H1 (cell line): Measurements from ENCODE around the gene CCDC24.

Source experiments
- CEBPB ChIP-seq: IDR thresholded peaks from 2 replicates; pipeline ENCODE4 v1.6.1; 2012; ENCODE audit warnings: low read depth, low read length
- CREB1 ChIP-seq: IDR thresholded peaks from 2 replicates; pipeline ENCODE4 v1.6.1; 2012; ENCODE audit warnings: inconsistent platforms
- CTCF ChIP-seq, 3 experiments: IDR thresholded peaks; 1 replicate in 2 of 3; 2 replicates in 1 of 3; pipeline versions ENCODE4 v1.5.1 to v1.6.1; 2011; ENCODE audit warnings: low read length in 3 of 3, mild to moderate bottlenecking in 3 of 3, inconsistent platforms in 2 of 3, low read depth in 1 of 3, moderate library complexity in 1 of 3; ENCODE audit not compliant: insufficient read depth in 1 of 3; ENCODE audit errors: control extremely low read depth in 1 of 3
- MAX ChIP-seq: IDR thresholded peaks from 2 replicates; pipeline ENCODE4 v1.6.1; 2012; ENCODE audit warnings: inconsistent platforms
- PHF8 ChIP-seq: fragments of 200-600 bp; sonication (generic); conservative IDR thresholded peaks from 2 replicates; pipeline ENCODE4 v1.7.1; 2012; ENCODE audit warnings: low read depth, mild to moderate bottlenecking, inconsistent platforms, low read length, moderate library complexity
- TBP ChIP-seq: IDR thresholded peaks from 2 replicates; pipeline ENCODE4 v1.6.1; 2011; ENCODE audit warnings: low read depth, low read length, improper control_type of control experiment
- USF2 ChIP-seq: IDR thresholded peaks from 2 replicates; pipeline ENCODE4 v1.6.1; 2011; ENCODE audit warnings: low read length, improper control_type of control experiment

DNA sequence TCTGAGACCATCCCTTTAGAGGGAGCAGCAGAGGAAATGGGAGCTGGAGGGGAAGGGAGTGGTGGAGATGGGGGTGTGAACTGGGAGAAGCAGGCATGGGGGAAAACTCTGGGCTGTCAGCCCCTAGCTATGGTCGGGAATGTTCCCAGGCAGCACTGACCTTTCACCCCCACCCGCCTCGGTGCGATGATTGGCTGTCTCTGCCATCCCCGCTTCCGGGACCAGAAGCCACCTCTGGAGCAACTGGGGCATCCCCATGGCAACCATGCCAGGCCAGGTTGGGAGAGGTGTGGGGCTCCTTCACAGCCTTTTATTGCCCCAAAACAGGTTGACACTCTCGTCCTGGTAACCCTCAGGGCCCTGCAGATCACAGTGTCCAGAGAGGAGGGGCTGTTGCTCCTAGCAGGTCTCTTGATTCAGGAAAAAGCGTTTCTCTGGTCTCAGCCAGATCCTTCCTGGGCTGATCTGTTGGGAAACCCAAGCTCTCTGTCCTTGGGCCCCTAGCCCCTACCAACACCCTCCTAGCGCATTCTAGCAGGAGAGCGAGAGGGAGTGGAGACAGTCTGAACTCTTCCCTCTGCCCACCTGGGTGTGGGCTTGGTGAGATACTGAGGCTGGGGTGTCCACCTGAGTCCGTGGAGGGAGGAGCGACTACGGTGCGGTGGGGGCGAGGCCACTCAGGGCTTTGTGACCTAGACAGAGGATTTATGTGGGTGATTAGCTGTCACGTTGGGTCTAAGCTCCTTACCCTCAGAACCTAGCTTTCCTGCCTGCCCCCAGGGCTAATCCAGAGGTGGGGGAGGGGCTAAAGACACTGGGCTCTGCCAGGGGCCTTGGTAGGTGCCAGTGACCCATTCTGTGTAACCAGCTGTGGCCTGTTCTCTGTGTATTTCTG lies 52.0 kb downstream of the CCDC24 start:
- TF ChIP-seq CTCF (IDR thresholded peaks at IDR 0.05; ENCODE audit: control extremely low read depth in 1 of 3, insufficient read depth in 1 of 3, low read depth in 1 of 3, low read length in 3 of 3) (no peak), USF2 (no peak), CEBPB (no peak), PHF8 (no peak), TBP (no peak), MAX (no peak), CREB1 (no peak)
